Stimulated activated CD8-positive, alpha-beta memory T cell treated with anti-CD3 and anti-CD28 coated beads, Interleukin-7, amount 100 ng/mL, for 4 hours (primary cell): ENCODE results near the gene F2RL3.
"Not testable (repeated sequence)": the region's sequence is repeated elsewhere in the genome, so short reads cannot be mapped to it uniquely, and the experiment has no call there.

Source experiments
- DNase-seq, 2 donors: peaks; one replicate each; pipeline ENCODE4 v3.0.0-alpha.2; 2020; ENCODE audit warnings: low read depth in 2 of 2

Gene F2RL3

DNA sequence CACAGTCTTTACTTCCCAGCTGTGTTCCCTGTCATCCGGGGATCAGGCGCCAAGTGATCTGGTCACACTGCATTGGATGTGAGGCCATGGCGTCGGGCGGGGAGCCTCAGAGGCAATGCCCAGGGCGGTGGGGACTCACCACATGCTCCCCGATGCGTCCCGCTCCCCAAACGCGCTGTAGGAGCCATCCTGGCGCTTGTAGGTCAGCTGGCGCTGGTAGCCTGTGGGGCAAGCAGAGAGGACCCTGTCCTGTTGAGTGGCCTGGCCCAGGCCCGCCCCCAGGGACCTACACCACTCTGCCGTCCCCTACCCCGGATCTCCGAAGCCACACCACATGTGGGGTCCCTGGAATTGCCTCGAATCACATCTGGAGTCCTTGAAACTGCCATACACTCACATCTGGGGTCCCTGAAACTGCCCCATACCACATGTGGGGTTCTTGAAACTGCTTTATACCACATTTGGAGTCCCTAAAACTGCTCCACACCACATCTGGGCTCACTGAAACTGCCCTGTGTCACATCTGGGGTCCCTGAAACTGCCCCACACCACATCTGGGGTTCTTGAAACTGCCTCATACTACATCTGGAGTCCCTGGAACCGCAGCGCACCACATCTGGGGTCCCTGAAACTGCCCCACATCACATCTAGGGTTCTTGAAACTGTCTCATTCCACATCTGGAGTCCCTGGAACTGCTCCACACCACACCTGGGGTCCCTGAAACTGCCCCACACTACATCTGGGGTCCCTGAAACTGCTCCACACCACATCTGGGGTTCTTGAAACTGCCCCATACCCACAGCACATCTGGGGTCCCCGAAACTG is 33.2 kb downstream of the F2RL3 start:
- DNase-seq, result no peak

DNA sequence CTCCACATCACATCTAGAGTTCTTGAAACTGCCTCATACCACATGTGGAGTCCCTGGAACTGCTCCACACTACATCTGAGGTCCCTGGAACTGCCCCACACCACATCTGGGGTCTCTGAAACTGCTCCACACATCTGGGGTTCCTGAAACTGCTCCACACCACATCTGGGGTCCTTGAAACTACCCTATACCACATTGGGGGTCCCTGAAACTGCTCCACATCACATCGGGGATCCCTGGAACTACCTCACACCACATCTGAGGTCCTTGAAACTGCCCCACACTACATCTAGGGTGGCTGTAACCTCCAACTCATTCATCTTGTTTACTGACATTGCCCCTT is 33.8 kb downstream of the F2RL3 start:
- DNase-seq, result no peak

- DNase-seq, result no peak
These were observed 34.1 kb downstream of the F2RL3 start for GRCh38 chr19:16922949-16923348.

- DNase-seq, result no peak
These were observed 39.1 kb downstream of the F2RL3 start for GRCh38 chr19:16927883-16928282.

GRCh38 chr19:16928351-16928750 is 39.6 kb downstream of the F2RL3 start:
- DNase-seq, result no peak

GRCh38 chr19:16928916-16929315 is 40.1 kb downstream of the F2RL3 start:
- DNase-seq, result no peak

- no peak for DNase-seq
These were observed 42.0 kb downstream of the F2RL3 start for GRCh38 chr19:16930753-16931152.

DNA sequence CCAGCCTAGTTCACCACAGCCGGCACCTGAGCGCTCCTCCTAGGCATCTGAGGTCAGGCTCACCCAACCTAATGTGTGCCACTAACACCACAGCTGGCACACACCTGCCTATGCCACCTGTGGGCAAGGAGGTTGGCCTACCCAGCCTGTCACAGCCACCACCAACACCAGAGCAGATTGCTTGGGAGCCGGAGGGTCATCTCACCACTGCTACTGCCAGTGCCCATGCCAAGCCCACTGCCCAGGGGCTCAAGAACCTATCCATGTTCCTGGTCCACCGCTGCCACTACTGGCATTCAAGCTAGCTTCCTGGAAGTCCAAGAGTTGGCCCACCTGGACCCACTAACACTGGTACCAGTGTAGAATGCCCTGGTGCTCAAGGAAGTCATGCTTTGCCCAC is 42.5 kb downstream of the F2RL3 start:
- no peak for DNase-seq

DNA sequence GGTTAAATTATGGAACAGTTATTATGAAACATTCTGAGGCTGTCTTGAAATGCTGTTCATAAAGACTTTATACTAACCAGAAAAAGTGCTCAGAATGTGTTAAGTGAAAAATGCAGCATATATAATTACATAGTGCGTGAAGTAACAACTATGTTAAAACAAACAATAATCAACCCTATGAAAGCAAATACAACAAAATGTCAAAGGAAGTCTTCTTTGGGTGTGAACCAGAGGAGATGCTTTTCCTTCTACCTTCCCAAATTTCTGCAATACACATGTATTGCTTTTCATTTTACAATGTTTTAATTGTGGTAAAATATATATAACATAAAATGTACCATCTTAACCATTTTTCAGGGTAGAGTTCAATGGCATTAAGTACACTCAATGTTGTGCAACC is 45.7 kb downstream of the F2RL3 start:
- no peak for DNase-seq

GRCh38 chr19:16936901-16937300 is 48.1 kb downstream of the F2RL3 start:
- no peak for DNase-seq

DNA sequence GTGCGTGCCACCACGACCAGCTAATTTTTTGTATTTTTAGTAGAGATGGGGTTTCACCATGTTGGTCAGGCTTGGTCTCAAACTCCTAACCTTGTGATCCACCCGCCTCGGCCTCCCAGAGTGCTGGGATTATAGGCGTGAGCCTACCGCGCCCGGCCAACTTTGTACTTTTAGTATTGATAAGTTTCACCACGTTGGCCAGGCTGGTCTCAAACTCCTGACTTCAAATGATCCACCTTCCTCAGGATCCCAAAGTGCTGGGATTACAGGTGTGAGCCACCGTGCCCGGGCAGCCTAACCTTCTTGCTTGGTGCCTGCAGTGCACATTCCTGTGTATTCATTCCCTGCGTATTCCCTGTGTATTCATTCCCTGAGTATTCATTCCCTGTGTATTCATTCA is 49.0 kb downstream of the F2RL3 start:
- DNase-seq, result not testable (repeated sequence)

GRCh38 chr19:16938211-16938610 is 49.4 kb downstream of the F2RL3 start:
- DNase-seq, result no peak

- not testable (repeated sequence) for DNase-seq
These were observed 51.3 kb downstream of the F2RL3 start for GRCh38 chr19:16940063-16940462.

- DNase-seq, result no peak
These were observed 51.8 kb downstream of the F2RL3 start for GRCh38 chr19:16940626-16941025.
